GM12875 (cell line): ENCODE data around the gene RASEF.
"Not testable (repeated sequence)": the region's sequence is repeated elsewhere in the genome, so short reads cannot be mapped to it uniquely, and the experiment has no call there.

ENCODE experiments used
- H3K4me3 ChIP-seq: one replicate; pipeline ENCODE4 v1.5.1; 2011; ENCODE audit warnings: low read depth, low read length, control low read depth
- TF ChIP-seq, protein P1 (sequence below): IDR thresholded peaks from 2 replicates; pipeline ENCODE4 v1.5.1; 2011; ENCODE audit warnings: low read depth, mild to moderate bottlenecking, control low read depth, inconsistent platforms, low read length, moderate library complexity, borderline replicate concordance; ENCODE audit not compliant: insufficient read depth

RASEF gene

DNA sequence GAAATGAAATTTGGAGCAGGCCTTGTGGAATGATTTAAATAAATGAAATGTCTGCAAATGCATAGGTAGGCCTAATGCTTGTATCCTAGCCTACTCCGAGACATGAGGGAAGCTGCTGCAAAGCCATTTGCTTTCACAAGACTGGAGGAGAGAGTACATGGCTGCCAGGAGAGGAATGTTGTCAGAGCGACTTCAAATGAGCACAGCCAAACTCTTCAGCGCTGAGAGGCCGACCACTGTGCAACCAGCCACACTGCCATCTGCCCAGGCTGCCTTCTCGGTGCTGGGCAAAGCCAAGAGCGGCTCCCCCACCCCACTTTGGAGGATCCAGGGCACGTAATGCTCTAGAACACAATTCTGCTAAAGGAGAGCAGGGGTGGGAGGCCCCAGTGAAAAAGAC, 122.6 kb downstream of the RASEF start:
- TF ChIP-seq, protein P1, sequence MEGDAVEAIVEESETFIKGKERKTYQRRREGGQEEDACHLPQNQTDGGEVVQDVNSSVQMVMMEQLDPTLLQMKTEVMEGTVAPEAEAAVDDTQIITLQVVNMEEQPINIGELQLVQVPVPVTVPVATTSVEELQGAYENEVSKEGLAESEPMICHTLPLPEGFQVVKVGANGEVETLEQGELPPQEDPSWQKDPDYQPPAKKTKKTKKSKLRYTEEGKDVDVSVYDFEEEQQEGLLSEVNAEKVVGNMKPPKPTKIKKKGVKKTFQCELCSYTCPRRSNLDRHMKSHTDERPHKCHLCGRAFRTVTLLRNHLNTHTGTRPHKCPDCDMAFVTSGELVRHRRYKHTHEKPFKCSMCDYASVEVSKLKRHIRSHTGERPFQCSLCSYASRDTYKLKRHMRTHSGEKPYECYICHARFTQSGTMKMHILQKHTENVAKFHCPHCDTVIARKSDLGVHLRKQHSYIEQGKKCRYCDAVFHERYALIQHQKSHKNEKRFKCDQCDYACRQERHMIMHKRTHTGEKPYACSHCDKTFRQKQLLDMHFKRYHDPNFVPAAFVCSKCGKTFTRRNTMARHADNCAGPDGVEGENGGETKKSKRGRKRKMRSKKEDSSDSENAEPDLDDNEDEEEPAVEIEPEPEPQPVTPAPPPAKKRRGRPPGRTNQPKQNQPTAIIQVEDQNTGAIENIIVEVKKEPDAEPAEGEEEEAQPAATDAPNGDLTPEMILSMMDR: no peak

DNA sequence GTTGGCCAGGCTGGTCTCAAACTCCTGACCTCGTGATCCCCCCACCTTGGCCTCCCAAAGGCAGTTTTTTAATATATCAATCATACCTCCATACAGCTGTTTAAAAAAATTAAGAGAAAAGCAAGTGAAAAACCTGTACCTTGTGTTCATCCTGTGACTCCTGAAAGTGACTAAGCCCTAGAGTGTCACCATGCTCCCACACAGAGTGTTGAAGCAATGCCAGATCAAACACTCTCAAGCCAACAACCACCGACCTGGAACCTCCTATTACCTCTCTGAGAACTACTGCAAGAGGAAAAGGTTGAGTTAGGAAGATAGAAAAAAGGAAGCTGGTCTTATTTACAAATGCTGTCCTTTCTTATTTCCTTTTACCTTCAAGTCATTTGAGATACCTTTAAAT, 123.5 kb downstream of the RASEF start:
- TF ChIP-seq, protein P1: no peak
- H3K4me3 ChIP-seq: no peak overlapping the region

More for the DNA sequence above, 122.6 kb downstream of the RASEF start:
- H3K4me3 ChIP-seq: no peak overlapping the region

DNA sequence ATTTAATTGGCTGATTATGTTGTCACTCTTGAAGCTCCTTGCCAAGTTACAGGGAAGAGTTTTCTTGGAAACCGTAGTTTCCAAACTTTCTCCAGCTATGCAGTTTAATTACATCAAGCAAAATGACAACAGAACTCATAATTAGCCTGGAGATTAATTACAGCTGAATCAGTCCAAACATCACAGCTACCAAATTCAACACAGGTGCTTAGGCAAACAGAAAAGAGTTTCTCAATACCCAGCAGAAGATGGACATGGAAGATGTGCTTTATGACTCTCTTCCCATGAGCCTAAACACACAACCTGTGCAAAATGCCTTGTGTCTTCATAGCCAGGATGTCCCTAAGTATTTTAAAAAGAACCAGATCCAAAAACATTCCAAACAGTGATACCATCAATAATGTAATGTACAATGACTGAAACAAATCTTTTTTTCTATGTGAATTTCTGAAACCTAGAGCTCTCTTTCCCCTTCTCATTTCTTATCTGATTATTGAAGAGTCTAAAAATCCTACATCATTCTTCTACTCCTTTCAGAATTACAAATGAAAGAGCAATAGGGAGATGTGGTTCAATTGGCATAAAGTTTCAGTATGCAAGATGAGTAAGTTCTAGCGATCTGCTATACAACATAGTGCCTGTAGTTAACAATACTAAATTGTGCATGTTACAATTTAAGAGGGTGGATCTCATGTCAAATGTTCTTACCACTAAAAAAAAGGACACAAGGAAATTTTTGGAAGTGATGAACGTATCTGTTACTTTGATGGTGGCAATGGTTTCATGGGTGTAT, 124.3 kb downstream of the RASEF start:
- no peak overlapping the region for H3K4me3 ChIP-seq
- TF ChIP-seq, protein P1: no peak

DNA sequence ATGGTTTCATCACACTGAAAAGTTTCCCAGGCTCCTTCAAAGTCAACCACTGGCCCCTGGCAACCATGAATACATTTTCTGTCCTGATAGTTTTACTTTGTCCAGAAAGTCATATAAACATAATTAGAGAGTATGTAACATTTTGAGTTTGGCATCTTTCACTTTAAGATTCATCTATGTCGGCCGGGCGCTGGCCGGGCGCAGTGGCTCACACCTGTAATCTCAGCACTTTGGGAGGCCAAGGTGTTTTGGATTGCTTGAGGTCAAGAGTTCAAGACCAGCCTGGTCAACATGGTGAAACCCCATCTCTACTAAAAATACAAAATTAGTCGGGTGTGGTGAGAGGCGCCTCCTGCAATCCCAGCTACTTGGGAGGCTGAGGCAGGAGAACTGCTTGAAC, 126.4 kb downstream of the RASEF start:
- H3K4me3 ChIP-seq: not testable (repeated sequence)

DNA sequence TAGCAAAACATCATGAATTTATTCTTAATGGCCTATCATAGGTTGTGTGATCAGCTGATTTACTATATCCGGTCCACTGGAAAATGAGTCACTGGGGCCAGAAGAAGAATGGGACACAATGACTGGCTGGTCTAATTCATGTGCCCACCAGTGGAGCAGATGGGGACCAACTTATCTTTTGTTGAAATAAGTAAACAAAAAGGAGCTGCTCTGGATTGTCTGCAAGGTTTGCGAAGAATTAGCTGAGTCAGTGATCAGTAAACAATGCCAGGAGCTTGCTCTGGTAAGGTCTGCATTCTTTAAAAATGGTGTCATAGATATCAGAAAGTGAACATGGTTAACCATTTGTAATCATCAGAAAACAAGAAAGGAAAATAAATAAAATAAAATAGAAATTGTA, 128.0 kb downstream of the RASEF start:
- no peak overlapping the region for H3K4me3 ChIP-seq
- TF ChIP-seq, protein P1: no peak

DNA sequence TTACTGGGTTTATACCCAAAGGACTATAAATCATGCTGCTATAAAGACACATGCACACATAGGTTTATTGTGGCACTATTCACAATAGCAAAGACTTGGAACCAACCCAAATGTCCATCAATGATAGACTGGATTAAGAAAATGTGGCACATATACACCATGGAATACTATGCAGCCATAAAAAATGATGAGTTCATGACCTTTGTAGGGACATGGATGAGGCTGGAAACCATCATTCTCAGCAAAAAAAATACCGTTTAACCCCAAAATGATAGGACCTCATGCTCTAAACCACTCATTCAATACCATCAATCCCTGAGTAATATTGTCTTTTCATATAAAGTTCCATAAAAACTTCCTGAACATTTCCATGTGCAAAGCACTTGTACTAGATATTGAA, 128.9 kb downstream of the RASEF start:
- not testable (repeated sequence) for H3K4me3 ChIP-seq

DNA sequence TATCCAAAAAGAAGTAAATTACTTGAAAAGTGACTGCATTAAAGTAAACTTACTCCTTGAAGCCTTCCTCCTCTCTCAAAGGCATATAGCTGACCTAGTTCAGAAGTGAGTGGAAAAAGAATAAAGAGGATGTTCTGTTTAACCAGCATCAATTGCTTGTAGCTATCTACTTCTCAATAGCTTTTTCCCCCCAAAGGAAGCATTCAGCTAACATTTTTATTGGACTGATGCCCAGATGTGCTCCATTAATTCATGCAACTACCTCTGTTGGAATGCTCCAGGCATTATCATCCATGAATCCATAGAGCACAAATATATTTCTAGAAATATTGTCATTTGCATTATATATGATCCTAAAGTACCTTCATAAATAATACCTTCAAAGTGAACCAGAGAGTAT, 132.8 kb downstream of the RASEF start:
- H3K4me3 ChIP-seq: no peak overlapping the region
- TF ChIP-seq, protein P1: no peak
